ENCODE results near the gene EIF2S3.
"Not testable (repeated sequence)": the region's sequence is repeated elsewhere in the genome, so short reads cannot be mapped to it uniquely, and the experiment has no call there.

EIF2S3 gene

GRCh38 chrX:24037729-24038128 is 17.0 kb upstream of the EIF2S3 start:
- Histone ChIP-seq H3K27ac (ENCODE audit: low read length) (no peak overlapping the region), H3K4me2 (ENCODE audit: low read length) (no peak overlapping the region), H3K9me3 (ENCODE audit: insufficient read depth, low read length) (no peaks in the 10 kb centered on the region), H3K36me3 (replicated peaks; ENCODE audit: low read depth, low read length) (no peaks in the 10 kb centered on the region), H3K79me2 (ENCODE audit: low read length) (no peaks in the 10 kb centered on the region), H3K27me3 (ENCODE audit: low read depth, low read length) (no peaks in the 10 kb centered on the region), H2AFZ (ENCODE audit: low read depth, low read length) (no peak overlapping the region), H3K4me3 (ENCODE audit: low read length) (no peak overlapping the region), H4K20me1 (ENCODE audit: insufficient read depth, low read length) (no peaks in the 10 kb centered on the region), H3K4me1 (ENCODE audit: low read length) (no peaks in the 10 kb centered on the region), H3K9ac (ENCODE audit: low read length) (no peak overlapping the region)
- TF ChIP-seq, protein P1, sequence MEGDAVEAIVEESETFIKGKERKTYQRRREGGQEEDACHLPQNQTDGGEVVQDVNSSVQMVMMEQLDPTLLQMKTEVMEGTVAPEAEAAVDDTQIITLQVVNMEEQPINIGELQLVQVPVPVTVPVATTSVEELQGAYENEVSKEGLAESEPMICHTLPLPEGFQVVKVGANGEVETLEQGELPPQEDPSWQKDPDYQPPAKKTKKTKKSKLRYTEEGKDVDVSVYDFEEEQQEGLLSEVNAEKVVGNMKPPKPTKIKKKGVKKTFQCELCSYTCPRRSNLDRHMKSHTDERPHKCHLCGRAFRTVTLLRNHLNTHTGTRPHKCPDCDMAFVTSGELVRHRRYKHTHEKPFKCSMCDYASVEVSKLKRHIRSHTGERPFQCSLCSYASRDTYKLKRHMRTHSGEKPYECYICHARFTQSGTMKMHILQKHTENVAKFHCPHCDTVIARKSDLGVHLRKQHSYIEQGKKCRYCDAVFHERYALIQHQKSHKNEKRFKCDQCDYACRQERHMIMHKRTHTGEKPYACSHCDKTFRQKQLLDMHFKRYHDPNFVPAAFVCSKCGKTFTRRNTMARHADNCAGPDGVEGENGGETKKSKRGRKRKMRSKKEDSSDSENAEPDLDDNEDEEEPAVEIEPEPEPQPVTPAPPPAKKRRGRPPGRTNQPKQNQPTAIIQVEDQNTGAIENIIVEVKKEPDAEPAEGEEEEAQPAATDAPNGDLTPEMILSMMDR (IDR thresholded peaks at IDR 0.05; ENCODE audit: low read depth, low read length): no peak
- TF ChIP-seq EZH2phosphoT487 (IDR thresholded peaks at IDR 0.05; ENCODE audit: low read depth): no peak

- H3K79me2 ChIP-seq (ENCODE audit: low read length); H4K20me1 ChIP-seq (ENCODE audit: insufficient read depth, low read length); H3K36me3 ChIP-seq (replicated peaks; ENCODE audit: low read depth, low read length); H3K27ac ChIP-seq (ENCODE audit: low read length); H3K4me2 ChIP-seq (ENCODE audit: low read length); H3K4me3 ChIP-seq (ENCODE audit: low read length); H2AFZ ChIP-seq (ENCODE audit: low read depth, low read length); H3K4me1 ChIP-seq (ENCODE audit: low read length); H3K9ac ChIP-seq (ENCODE audit: low read length); H3K27me3 ChIP-seq (ENCODE audit: low read depth, low read length); H3K9me3 ChIP-seq (ENCODE audit: insufficient read depth, low read length): not testable (repeated sequence)
Observed at GRCh38 chrX:24046060-24046459, 8.7 kb upstream of the EIF2S3 start.

GRCh38 chrX:24049643-24050042 is 5.1 kb upstream of the EIF2S3 start:
- H3K4me1 ChIP-seq (ENCODE audit: low read length); H3K27ac ChIP-seq (ENCODE audit: low read length); H3K9ac ChIP-seq (ENCODE audit: low read length); H3K4me2 ChIP-seq (ENCODE audit: low read length); H3K79me2 ChIP-seq (ENCODE audit: low read length); H4K20me1 ChIP-seq (ENCODE audit: insufficient read depth, low read length); H2AFZ ChIP-seq (ENCODE audit: low read depth, low read length); H3K36me3 ChIP-seq (replicated peaks; ENCODE audit: low read depth, low read length); H3K4me3 ChIP-seq (ENCODE audit: low read length); H3K9me3 ChIP-seq (ENCODE audit: insufficient read depth, low read length): not testable (repeated sequence)
- peaks cover 14% of the 10 kb centered on the region for H3K27me3 ChIP-seq (ENCODE audit: low read depth, low read length)

DNA sequence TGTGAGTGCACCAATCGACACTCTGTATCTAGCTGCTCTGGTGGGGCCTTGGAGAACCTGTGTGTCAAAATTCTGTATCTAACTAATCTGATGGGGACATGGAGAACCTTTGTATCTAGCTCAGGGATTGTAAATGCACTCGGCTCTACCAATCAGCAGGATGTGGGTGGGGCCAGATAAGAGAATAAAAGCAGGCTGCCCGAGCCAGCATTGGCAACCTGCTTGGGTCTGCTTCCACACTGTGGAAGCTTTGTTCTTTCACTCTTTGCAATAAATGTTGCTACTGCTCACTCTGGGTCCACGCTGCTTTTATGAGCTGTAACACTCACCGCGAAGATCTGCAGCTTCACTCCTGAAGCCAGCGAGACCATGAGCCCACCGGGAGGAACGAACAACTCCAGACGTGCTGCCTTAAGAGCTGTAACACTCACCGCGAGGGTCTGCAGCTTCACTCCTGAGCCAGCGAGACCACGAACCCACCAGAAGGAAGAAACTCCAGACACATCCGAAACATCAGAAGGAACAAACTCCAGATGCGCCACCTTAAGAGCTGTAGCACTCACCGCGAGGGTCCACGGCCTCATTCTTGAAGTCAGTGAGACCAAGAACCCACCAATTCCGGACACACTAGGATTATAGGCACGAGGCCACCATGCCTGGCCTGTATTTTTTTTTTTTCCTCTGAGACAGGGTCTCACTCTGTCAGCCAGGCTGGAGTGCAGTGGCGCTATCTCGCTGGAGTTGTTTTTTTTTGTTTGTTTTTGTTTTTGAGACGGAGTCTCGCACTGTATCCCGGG is 4.0 kb upstream of the EIF2S3 start:
- not testable (repeated sequence) for H3K4me2 ChIP-seq (ENCODE audit: low read length); H3K79me2 ChIP-seq (ENCODE audit: low read length); H4K20me1 ChIP-seq (ENCODE audit: insufficient read depth, low read length); H3K27ac ChIP-seq (ENCODE audit: low read length); H2AFZ ChIP-seq (ENCODE audit: low read depth, low read length); H3K9ac ChIP-seq (ENCODE audit: low read length); H3K4me1 ChIP-seq (ENCODE audit: low read length); H3K4me3 ChIP-seq (ENCODE audit: low read length); H3K9me3 ChIP-seq (ENCODE audit: insufficient read depth, low read length); H3K36me3 ChIP-seq (replicated peaks; ENCODE audit: low read depth, low read length)
- H3K27me3 ChIP-seq (ENCODE audit: low read depth, low read length): peaks cover 14% of the 10 kb centered on the region

- peaks cover 14% of the 10 kb centered on the region for H3K27me3 ChIP-seq (ENCODE audit: low read depth, low read length)
- peak overlapping the region; percentile 64; the same call in 1 of the 2 replicates for H2AFZ ChIP-seq (ENCODE audit: low read depth, low read length)
- H3K79me2 ChIP-seq (ENCODE audit: low read length): peaks cover 26% of the 10 kb centered on the region
- no peak overlapping the region for H3K4me2 ChIP-seq (ENCODE audit: low read length)
- TF ChIP-seq EZH2phosphoT487 (IDR thresholded peaks at IDR 0.05; ENCODE audit: low read depth): no peak
- TF ChIP-seq, protein P1 (IDR thresholded peaks at IDR 0.05; ENCODE audit: low read depth, low read length): no peak
- H3K36me3 ChIP-seq (replicated peaks; ENCODE audit: low read depth, low read length): peaks cover 31% of the 10 kb centered on the region
- H3K9ac ChIP-seq (ENCODE audit: low read length): no peak overlapping the region
- no peak overlapping the region; the same call in none of the 2 replicates for H3K27ac ChIP-seq (ENCODE audit: low read length)
- no peaks in the 10 kb centered on the region for H3K4me1 ChIP-seq (ENCODE audit: low read length)
- peaks cover 3% of the 10 kb centered on the region; the same call in 1 of the 2 replicates for H4K20me1 ChIP-seq (ENCODE audit: insufficient read depth, low read length)
- no peak overlapping the region for H3K4me3 ChIP-seq (ENCODE audit: low read length)
- H3K9me3 ChIP-seq (ENCODE audit: insufficient read depth, low read length): no peaks in the 10 kb centered on the region
Observed at GRCh38 chrX:24055043-24055356, 244 bp downstream of the EIF2S3 start.

Measured in OCI-LY3 (cell line).